ENCODE data around the gene ATF6.
"Not testable (repeated sequence)": the region's sequence is repeated elsewhere in the genome, so short reads cannot be mapped to it uniquely, and the experiment has no call there.

DNA sequence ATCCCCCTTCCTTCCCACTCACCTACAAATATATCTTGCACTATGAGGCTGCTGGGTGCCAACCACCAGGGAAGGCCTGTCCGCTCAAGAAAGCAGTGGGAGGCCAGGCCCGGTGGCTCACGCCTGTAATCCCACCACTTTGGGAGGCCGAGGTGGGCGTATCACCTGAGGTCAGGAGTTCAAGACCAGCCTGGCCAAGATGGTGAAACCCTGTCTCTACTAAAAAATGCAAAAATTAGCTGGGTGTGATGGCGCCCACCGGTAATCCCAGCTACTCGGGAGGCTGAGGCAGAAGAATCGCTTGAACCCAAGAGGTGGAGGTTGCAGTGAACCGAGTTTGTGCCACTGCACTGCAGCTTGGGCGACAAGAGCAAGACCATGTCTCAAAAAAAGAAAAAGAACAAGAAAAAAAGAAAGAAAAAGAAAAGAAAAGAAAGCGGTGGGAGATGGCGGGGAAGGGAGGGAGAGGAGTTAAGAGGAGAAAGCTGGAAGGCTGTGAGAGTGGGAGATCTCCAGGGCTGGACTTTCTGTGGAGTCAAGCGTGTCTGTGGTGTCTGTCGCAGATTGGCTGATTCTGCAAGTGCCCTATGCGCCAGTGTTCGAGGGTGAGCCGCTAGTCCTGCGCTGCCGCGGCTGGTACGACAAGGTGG, 40.7 kb upstream of the ATF6 start:
- not testable (repeated sequence) for TF ChIP-seq POLR2A (IDR thresholded peaks at IDR 0.05)
- TF ChIP-seq, protein P1, sequence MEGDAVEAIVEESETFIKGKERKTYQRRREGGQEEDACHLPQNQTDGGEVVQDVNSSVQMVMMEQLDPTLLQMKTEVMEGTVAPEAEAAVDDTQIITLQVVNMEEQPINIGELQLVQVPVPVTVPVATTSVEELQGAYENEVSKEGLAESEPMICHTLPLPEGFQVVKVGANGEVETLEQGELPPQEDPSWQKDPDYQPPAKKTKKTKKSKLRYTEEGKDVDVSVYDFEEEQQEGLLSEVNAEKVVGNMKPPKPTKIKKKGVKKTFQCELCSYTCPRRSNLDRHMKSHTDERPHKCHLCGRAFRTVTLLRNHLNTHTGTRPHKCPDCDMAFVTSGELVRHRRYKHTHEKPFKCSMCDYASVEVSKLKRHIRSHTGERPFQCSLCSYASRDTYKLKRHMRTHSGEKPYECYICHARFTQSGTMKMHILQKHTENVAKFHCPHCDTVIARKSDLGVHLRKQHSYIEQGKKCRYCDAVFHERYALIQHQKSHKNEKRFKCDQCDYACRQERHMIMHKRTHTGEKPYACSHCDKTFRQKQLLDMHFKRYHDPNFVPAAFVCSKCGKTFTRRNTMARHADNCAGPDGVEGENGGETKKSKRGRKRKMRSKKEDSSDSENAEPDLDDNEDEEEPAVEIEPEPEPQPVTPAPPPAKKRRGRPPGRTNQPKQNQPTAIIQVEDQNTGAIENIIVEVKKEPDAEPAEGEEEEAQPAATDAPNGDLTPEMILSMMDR (IDR thresholded peaks at IDR 0.05), result not testable (repeated sequence)

Data from testis (tissue), 2 donors.